MM.1S (cell line): ENCODE measurements around the gene EPHB1.

Experiments
- DNase-seq: peaks from one replicate; pipeline ENCODE4 v3.0.0-alpha.2; 2015
- H2AFZ ChIP-seq: fragments of 300-600 bp; sonication (generic); 2 replicates; pipeline ENCODE4 v1.6.0; 2016; ENCODE audit warnings: antibody characterized with exemption, low read length
- H3F3A ChIP-seq: fragments of 300-600 bp; sonication (generic); 2 replicates; pipeline ENCODE4 v1.6.1; 2016; ENCODE audit warnings: mild to moderate bottlenecking, antibody characterized with exemption, low read length, moderate library complexity, mixed read lengths; ENCODE audit not compliant: insufficient read depth
- H3K27ac ChIP-seq: fragments of 300-600 bp; sonication (generic); 2 replicates; pipeline ENCODE4 v1.5.1; 2016; ENCODE audit warnings: mild to moderate bottlenecking, low read length
- H3K27me3 ChIP-seq: fragments of 300-600 bp; sonication (generic); replicated peaks from 2 replicates; pipeline ENCODE4 v1.6.0; 2016; ENCODE audit warnings: low read length; ENCODE audit not compliant: insufficient read depth
- H3K36me3 ChIP-seq: fragments of 300-600 bp; sonication (generic); replicated peaks from 2 replicates; pipeline ENCODE4 v1.6.1; 2016; ENCODE audit warnings: mild to moderate bottlenecking, low read length, mixed read lengths; ENCODE audit not compliant: insufficient read depth
- H3K4me1 ChIP-seq: fragments of 300-600 bp; sonication (generic); 2 replicates; pipeline ENCODE4 v1.6.1; 2016; ENCODE audit warnings: low read length, mixed read lengths
- H3K4me2 ChIP-seq: fragments of 300-600 bp; sonication (generic); 2 replicates; pipeline ENCODE4 v1.6.0; 2016; ENCODE audit warnings: low read depth, low read length
- H3K4me3 ChIP-seq: fragments of 300-600 bp; sonication (generic); 2 replicates; pipeline ENCODE4 v1.5.1; 2016; ENCODE audit warnings: low read length, mixed read lengths
- H3K79me2 ChIP-seq: fragments of 300-600 bp; sonication (generic); 2 replicates; pipeline ENCODE4 v1.6.1; 2016; ENCODE audit warnings: mixed run types, low read length, mixed read lengths
- H3K9ac ChIP-seq: fragments of 300-600 bp; sonication (generic); 2 replicates; pipeline ENCODE4 v1.6.1; 2016; ENCODE audit warnings: low read length, mixed read lengths
- H3K9me2 ChIP-seq: fragments of 300-600 bp; sonication (generic); replicated peaks from 2 replicates; pipeline ENCODE4 v1.6.1; 2016; ENCODE audit warnings: mild to moderate bottlenecking, low read length, mixed read lengths; ENCODE audit not compliant: insufficient read depth
- H3K9me3 ChIP-seq: fragments of 300-600 bp; sonication (generic); replicated peaks from 2 replicates; pipeline ENCODE4 v1.6.1; 2016; ENCODE audit warnings: mild to moderate bottlenecking, low read length, mixed read lengths; ENCODE audit not compliant: insufficient read depth
- H4K20me1 ChIP-seq: fragments of 300-600 bp; sonication (generic); 2 replicates; pipeline ENCODE4 v1.6.1; 2016; ENCODE audit warnings: mild to moderate bottlenecking, low read length, moderate library complexity, mixed read lengths; ENCODE audit not compliant: insufficient read depth
- CTCF ChIP-seq: fragments of 300-600 bp; sonication (generic); IDR thresholded peaks from 2 replicates; pipeline ENCODE4 v1.5.1; 2016; ENCODE audit warnings: antibody characterized with exemption, low read length, mixed read lengths
- EZH2 ChIP-seq: fragments of 300-600 bp; sonication (generic); optimal IDR thresholded peaks from 2 replicates; pipeline ENCODE3; 2017; ENCODE audit warnings: low read depth, mild to moderate bottlenecking, antibody characterized with exemption, low read length, mixed read lengths
- EZH2phosphoT487 ChIP-seq: fragments of 300-600 bp; sonication (generic); IDR thresholded peaks from 2 replicates; pipeline ENCODE4 v1.6.1; 2018; ENCODE audit warnings: antibody characterized with exemption, low read length

Gene EPHB1

DNA sequence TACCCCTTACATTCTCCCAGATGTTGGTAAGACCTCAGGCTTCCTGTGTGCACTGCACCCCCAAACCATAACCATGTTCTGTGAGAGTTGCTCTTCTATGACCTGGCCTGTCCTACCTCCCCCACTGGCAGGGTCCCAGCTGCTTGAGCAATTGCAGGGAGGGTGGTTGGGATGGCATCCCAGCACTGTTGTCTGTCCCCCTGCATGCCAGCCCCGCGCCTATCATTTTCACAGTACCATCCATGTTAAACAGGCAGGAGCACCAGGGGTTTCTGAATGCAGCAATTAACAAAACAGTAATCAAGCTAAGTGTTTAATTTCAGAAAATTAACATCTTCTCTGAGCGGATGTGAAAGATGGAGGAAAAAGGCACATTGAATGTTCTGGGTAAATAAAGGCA lies 345.5 kb downstream of the EPHB1 start:
- H3K27ac ChIP-seq = no peak overlapping the region
- no peaks in the 10 kb centered on the region for H3K79me2 ChIP-seq
- no peaks in the 10 kb centered on the region for H3K9me3 ChIP-seq
- no peak overlapping the region for H3K4me3 ChIP-seq
- H3K9me2 ChIP-seq = no peaks in the 10 kb centered on the region
- no peaks in the 10 kb centered on the region for H3F3A ChIP-seq
- TF ChIP-seq CTCF (no peak), EZH2 (no peak), EZH2phosphoT487 (no peak)
- no peak for DNase-seq
- H3K9ac ChIP-seq = no peak overlapping the region
- H4K20me1 ChIP-seq = no peaks in the 10 kb centered on the region
- H3K4me1 ChIP-seq = no peaks in the 10 kb centered on the region
- no peaks in the 10 kb centered on the region for H3K27me3 ChIP-seq
- no peaks in the 10 kb centered on the region for H3K36me3 ChIP-seq
- no peak overlapping the region for H3K4me2 ChIP-seq
- H2AFZ ChIP-seq = no peak overlapping the region

GRCh38 chr3:135141160-135141559 lies 346.1 kb downstream of the EPHB1 start:
- Histone ChIP-seq H3K36me3 (no peaks in the 10 kb centered on the region), H3F3A (no peaks in the 10 kb centered on the region), H3K4me3 (no peak overlapping the region), H3K4me2 (no peak overlapping the region), H3K9me2 (no peaks in the 10 kb centered on the region), H2AFZ (no peak overlapping the region), H3K27me3 (no peaks in the 10 kb centered on the region), H3K4me1 (no peaks in the 10 kb centered on the region), H4K20me1 (no peaks in the 10 kb centered on the region), H3K79me2 (no peaks in the 10 kb centered on the region), H3K27ac (no peak overlapping the region), H3K9ac (no peak overlapping the region), H3K9me3 (no peaks in the 10 kb centered on the region)
- no peak for DNase-seq
- TF ChIP-seq CTCF = no peak
- TF ChIP-seq EZH2 = no peak
- TF ChIP-seq EZH2phosphoT487 = no peak

DNA sequence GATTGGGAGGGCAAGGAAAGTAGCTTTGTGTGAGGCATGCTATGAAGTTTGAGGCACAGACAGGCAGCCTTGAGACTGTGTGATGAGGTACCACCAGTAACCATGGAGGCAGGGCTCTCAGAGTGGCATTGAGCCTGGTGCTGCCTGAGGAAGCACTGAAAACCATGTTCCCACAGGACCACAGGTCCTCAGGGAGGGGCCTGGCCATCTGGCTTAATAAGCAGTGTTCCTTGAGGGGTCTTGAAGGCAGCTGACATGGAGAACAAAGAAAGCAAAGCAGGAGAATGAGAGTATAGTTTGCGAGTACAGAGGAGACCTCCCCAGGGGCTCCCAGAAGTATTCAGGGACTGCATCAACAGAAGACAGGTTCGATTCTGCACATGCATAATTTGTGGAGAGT lies 346.6 kb downstream of the EPHB1 start:
- Histone ChIP-seq H3K4me2 (no peak overlapping the region), H3K9me2 (no peaks in the 10 kb centered on the region), H3K9ac (no peak overlapping the region), H3K36me3 (no peaks in the 10 kb centered on the region), H3F3A (no peaks in the 10 kb centered on the region), H3K27ac (no peak overlapping the region), H3K27me3 (no peaks in the 10 kb centered on the region), H4K20me1 (no peaks in the 10 kb centered on the region), H3K9me3 (no peaks in the 10 kb centered on the region), H2AFZ (no peak overlapping the region), H3K4me1 (no peaks in the 10 kb centered on the region), H3K79me2 (no peaks in the 10 kb centered on the region), H3K4me3 (no peak overlapping the region)
- no peak for DNase-seq
- TF ChIP-seq CTCF (no peak), EZH2phosphoT487 (no peak), EZH2 (no peak)
